Fibroblast of skin of back (primary cell): ENCODE data around the gene ACOT2.

Source experiments
- DNase-seq: peaks from one replicate; pipeline ENCODE4 v3.0.0-alpha.2; 2013

ACOT2 gene

GRCh38 chr14:73620268-73620667 lies 51.3 kb downstream of the ACOT2 start:
- DNase-seq: no peak

DNA sequence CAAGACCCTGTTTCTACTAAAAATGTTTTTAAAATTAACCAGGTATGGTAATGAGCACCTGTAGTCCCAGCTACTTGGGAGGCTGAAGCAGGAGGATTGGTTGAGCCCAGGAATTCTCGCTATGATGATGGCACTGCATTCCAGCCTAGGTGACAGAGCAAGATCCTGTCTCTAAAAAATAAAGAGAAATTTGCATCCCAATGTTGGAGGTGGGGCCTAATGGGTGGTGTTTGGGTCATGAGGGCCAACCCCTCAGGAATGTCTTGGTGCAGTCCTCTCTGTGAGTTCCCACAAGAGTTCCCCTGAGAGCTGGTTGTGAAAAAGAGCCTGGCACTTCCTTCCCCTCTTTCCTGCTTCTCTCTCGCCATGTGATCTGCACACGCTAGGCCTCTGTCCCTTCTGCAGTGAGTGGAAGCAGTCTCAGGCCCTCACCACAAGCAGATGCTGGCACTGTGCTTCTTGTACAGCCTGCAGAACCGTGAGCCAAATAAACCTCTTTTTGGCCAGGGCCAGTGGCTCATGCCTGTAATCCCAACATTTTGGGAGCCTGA lies 54.6 kb downstream of the ACOT2 start:
- no peak for DNase-seq
